IPS-20b (cell line): ENCODE data around the gene RNPEPL1.
"Not testable (repeated sequence)": the region's sequence is repeated elsewhere in the genome, so short reads cannot be mapped to it uniquely, and the experiment has no call there.

Experiments
- H3K27ac ChIP-seq: one replicate; pipeline ENCODE4 v1.5.1; 2013; ENCODE audit warnings: low read length
- H3K27me3 ChIP-seq: 2 replicates; pipeline ENCODE4 v1.6.1; 2013; ENCODE audit warnings: mild to moderate bottlenecking, low read length, inconsistent platforms; ENCODE audit not compliant: insufficient read depth
- H3K36me3 ChIP-seq: 2 replicates; pipeline ENCODE4 v1.6.1; 2013; ENCODE audit warnings: low read depth, mild to moderate bottlenecking, inconsistent platforms, low read length, moderate library complexity; ENCODE audit not compliant: insufficient read depth
- H3K4me1 ChIP-seq: 2 replicates; pipeline ENCODE4 v1.6.1; 2013; ENCODE audit warnings: mild to moderate bottlenecking, control low read depth, inconsistent platforms, low read length, moderate library complexity; ENCODE audit not compliant: insufficient read depth
- H3K4me3 ChIP-seq: 2 replicates; pipeline ENCODE4 v1.5.1; 2013; ENCODE audit warnings: mild to moderate bottlenecking, low read length, inconsistent platforms
- H3K9ac ChIP-seq: 2 replicates; pipeline ENCODE4 v1.6.1; 2013; ENCODE audit warnings: low read depth, mild to moderate bottlenecking, inconsistent platforms, low read length, moderate library complexity
- H3K9me3 ChIP-seq: 2 replicates; pipeline ENCODE4 v1.6.1; 2013; ENCODE audit warnings: mild to moderate bottlenecking, low read depth, low read length, inconsistent platforms; ENCODE audit not compliant: insufficient read depth

Gene RNPEPL1

DNA sequence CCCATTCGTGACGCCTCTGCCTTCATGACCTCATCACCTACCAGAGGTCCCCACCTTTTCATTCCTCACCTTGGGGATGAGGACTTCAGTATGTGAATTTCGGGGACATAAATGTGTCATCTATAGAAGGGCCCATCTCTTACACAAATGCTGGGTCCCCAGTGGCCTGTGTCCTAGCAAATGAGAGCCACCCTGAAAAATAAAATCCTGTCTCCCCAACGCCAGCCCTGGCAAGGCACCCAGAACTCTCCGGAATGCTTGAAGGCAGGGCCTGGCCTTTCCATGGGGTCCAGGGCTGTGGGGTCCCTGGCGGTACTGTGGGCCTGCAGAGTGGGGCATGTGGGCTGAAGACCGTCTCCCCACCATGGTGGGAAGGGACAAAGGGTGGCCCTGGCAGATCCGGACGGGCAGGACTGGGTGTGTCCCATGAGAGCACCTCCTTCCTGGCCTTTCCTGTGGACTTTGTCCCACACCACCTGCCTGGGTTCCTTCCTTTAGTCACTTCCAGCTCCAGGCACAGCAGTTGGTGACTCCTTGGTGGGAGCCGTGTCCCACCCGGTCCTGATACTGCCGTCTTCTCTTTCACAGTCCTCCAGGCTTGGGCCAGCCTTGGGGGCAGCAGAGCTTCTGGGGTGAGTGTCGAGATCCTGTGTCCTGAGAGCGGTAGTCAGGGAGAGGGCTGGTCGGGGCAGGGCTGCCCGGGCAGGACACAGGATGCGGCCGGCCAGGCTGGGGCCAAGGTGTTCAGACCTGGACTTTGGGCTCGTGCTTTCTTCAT, 36.8 kb downstream of the RNPEPL1 start:
- Histone ChIP-seq H3K27me3 (no peaks in the 10 kb centered on the region), H3K9ac (no peak overlapping the region), H3K4me3 (no peak overlapping the region), H3K9me3 (no peaks in the 10 kb centered on the region), H3K4me1 (no peaks in the 10 kb centered on the region), H3K27ac (no peak overlapping the region), H3K36me3 (no peaks in the 10 kb centered on the region)

DNA sequence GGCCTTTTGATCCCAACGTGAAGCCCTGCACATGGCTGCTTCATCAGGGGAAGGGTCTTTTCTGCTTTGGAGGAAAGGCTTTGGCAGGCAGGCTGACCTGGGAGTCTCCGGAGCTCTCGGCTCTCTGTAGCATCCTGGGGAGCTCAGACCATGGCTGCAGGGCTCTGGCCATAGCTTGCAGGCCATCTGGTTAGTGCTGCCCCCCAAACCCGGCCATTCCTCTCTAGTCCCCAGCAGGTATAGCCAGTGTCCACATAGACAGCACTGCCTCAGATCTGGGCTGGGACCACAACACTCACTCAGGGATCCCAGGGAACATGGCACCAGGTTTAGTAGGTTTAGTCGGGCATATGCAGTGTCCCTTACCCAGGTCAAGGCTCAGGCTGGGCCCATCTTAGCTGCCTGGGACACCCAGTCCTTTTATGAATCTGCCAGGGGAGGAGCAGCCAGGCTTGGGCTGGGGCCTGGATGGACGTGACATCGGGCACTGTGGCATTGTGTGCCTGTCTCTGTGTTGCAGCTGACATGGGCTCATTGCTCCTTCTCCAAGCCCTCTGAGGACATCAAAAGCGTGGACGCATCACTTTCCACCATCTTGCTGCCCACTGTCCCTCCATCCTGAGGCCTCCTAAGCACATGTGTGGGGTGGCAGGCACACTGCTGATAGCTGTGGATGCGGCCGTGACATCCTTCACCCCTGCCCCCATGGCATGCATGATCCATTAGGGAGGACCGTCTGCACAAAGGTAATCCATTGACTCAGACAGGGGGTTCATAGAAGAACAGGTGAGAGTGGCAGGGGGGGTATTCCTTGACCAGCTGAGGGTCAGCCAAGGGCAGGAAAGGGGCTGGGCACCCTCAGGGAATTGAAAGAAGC, 37.8 kb downstream of the RNPEPL1 start:
- Histone ChIP-seq H3K9ac (no peak overlapping the region), H3K27ac (no peak overlapping the region), H3K4me3 (no peak overlapping the region)

DNA sequence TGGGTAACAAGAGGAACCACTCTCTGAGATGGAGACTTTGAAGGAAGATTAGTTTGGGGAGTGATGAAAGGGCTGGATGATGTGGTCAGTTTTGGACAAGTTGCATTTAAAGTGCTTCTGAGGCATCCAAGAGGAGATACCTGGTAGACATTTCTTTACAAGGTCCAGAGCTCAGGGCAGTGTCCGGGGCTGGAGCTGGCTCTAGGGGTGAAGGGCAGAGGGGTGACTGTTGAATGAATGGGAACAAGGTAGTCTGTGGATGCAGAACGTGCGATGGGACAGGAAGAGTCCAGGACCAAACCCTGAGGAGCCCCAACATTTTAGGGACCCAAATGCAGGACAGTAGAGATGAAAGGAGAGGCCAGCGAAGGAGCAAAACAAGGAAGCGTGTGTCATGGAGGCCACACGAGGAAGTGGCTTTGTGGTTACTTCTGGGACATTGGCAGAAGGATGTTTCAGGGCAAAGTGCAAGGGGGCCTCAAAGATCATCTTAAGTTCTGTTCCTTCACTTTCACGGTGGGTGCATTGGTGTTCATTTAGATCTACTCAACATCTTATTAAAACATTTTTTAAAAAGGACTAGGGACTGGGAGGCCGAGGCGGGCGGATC, 43.4 kb downstream of the RNPEPL1 start:
- Histone ChIP-seq H3K36me3 (no peaks in the 10 kb centered on the region), H3K9ac (no peak overlapping the region), H3K4me1 (no peaks in the 10 kb centered on the region), H3K27ac (no peak overlapping the region), H3K4me3 (no peak overlapping the region), H3K9me3 (peaks cover 29% of the 10 kb centered on the region), H3K27me3 (no peaks in the 10 kb centered on the region)

More for the DNA sequence above, 37.8 kb downstream of the RNPEPL1 start:
- Histone ChIP-seq H3K4me1 (no peaks in the 10 kb centered on the region), H3K27me3 (no peaks in the 10 kb centered on the region), H3K36me3 (no peaks in the 10 kb centered on the region), H3K9me3 (no peaks in the 10 kb centered on the region)

DNA sequence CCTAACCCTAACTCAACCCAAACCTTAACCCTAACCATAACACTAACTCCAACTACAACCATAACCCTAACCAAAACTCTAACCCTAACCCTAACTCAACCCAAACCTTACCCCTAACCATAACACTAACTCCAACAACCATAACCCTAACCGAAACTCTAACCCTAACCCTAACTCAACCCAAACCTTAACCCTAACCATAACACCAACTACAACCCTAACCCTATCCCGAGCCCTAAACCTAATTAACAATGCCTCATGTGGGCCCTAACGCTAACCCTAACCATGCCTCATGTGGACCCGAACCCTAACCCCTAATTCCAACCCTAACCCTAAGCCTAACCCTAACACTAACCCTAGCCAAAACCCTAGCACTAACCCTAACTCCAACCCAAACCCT, 45.5 kb downstream of the RNPEPL1 start:
- H3K4me3 ChIP-seq = no peak overlapping the region
- no peak overlapping the region for H3K27ac ChIP-seq
- no peaks in the 10 kb centered on the region for H3K27me3 ChIP-seq
- no peak overlapping the region for H3K9ac ChIP-seq
- no peaks in the 10 kb centered on the region for H3K36me3 ChIP-seq
- H3K9me3 ChIP-seq = peaks cover 46% of the 10 kb centered on the region
- no peaks in the 10 kb centered on the region for H3K4me1 ChIP-seq

DNA sequence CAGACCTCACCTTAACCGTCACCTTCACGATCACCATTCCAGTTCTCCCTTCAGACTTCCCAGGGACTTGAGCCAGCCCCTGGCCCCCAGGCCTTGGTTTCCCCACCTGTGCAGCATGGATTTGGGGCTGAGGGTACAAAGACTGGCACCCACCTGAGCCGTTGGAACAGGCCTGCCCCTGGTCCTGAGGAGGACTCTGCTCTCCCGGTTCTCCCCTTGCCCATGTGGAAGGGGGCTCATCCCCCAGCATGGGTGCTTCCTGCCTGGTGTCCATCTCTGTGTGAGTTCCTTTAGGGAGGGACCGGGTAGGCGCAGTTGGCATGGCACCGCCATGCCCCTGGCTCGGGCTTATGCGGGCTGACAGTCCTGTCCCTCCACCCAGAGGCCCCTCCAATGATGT, 46.1 kb downstream of the RNPEPL1 start:
- H3K9ac ChIP-seq = no peak overlapping the region
- H3K9me3 ChIP-seq = peaks cover 52% of the 10 kb centered on the region
- H3K27ac ChIP-seq = no peak overlapping the region
- no peaks in the 10 kb centered on the region for H3K36me3 ChIP-seq
- no peaks in the 10 kb centered on the region for H3K4me1 ChIP-seq
- H3K27me3 ChIP-seq = no peaks in the 10 kb centered on the region
- no peak overlapping the region for H3K4me3 ChIP-seq

DNA sequence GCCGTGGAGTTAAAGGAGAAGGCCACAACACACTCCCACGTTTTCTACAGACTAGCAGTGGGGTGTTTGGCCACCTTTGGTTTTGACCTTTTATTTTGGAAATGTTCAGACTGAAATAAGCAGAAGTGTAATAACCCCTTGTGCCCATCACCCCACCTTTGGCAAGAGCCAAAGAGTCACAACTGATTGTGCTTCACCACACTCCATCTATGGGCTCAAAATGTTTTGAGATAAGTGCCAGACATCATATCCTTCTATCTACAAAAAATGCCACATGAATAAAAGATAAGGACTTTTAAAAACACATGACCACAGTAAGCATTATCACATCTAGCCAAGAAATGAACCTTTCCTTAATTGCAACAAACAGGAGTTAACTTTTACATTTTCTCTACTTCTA, 47.1 kb downstream of the RNPEPL1 start:
- peaks cover 54% of the 10 kb centered on the region for H3K9me3 ChIP-seq
- no peak overlapping the region for H3K27ac ChIP-seq

DNA sequence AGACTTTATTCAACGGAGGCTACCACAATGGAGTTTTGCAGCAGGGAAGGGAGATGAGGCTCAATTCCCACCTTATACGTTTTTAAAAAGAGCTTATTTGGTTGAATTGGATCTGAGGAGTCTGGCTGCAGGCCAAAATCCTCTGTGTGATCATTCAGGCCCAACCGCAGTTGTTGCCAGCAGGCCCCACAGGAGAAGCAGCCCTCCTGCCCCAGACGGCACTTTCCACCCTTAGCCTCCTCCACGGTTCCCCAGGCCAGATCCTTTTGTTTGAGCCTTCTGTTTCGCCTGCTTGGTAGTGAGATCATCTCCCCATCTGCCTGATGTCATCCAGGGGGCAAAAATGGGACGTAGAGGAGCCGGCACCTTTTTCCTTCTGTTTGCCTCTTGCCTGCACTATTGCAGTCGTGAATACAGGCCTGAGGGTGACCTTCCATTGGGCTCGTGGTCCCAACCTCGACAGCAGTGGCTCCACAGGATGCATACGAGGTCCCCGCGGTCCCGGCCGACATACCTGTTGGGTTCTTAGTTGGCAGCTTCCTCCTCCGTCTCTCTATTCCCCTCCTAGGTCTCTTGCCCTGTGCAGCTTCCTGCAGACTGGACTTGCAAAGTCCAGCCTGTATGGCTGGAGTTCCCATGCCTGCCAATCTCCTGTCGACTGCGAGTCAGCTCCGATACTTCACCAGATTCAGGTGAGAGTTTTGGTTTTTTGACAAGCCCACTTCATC, 47.7 kb downstream of the RNPEPL1 start:
- Histone ChIP-seq H3K9me3 (peaks cover 54% of the 10 kb centered on the region), H3K27ac (no peak overlapping the region)

More for the DNA sequence above, 47.1 kb downstream of the RNPEPL1 start:
- H3K9ac ChIP-seq = no peak overlapping the region
- H3K4me3 ChIP-seq = no peak overlapping the region
- no peaks in the 10 kb centered on the region for H3K4me1 ChIP-seq
- H3K27me3 ChIP-seq = no peaks in the 10 kb centered on the region
- H3K36me3 ChIP-seq = no peaks in the 10 kb centered on the region

DNA sequence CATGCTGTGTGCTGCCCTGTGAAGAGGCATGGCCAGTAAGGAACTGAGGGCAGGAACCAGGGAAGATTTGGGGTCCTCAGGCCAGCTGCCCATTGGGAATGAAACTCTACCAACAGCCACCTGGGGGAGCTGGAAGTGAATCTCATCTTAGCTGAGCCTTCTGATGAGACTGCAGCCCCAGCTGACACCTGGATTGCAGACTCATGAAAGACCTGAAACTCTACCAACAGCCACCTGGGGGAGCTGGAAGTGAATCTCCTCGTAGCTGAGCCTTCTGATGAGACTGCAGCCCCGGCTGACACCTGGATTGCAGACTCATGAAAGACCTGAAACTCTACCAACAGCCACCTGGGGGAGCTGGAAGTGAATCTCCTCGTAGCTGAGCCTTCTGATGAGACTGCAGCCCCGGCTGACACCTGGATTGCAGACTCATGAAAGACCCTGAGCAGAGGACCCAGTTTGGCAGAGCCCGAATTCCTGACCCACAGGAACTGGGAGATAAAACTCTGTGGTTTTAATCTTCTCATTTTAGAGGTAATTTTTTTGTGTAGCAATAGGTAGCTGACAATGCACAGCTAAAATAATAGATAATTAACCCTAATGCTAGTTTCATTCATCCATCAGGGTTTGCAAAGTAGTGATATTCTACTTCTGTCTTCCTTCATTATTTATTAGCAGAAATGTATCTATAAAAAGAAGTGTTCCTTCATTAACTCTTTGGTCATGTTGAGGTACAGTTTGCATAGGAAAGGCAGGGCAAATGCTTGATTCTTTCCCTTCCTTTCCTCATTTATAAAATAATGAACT, 48.8 kb downstream of the RNPEPL1 start:
- H3K9ac ChIP-seq, H3K27me3 ChIP-seq, H3K27ac ChIP-seq, H3K36me3 ChIP-seq, H3K4me3 ChIP-seq, H3K4me1 ChIP-seq: not testable (repeated sequence)
- peaks cover 54% of the 10 kb centered on the region for H3K9me3 ChIP-seq

More for the DNA sequence above, 47.7 kb downstream of the RNPEPL1 start:
- no peaks in the 10 kb centered on the region for H3K27me3 ChIP-seq
- no peaks in the 10 kb centered on the region for H3K4me1 ChIP-seq
- no peaks in the 10 kb centered on the region for H3K36me3 ChIP-seq
- H3K9ac ChIP-seq = no peak overlapping the region
- H3K4me3 ChIP-seq = no peak overlapping the region

DNA sequence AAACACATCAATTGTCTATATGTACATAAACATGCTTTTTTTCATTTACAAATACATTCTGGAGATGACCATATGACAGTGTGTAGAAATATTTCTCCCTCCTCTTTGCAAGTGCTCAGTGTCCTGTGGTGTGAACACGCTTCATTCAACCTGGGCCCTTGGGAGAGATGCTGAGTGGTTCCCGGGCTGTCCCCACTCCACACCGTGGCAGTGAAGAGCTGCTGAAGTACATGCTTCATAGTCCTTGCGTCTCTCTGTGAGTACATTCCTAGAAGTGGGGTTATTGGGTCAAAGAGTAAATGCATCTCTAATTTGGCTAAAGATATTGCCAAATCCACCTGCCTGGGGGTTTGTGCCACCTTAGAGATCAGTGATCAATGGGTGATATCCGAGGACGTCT, 50.5 kb downstream of the RNPEPL1 start:
- no peaks in the 10 kb centered on the region for H3K27me3 ChIP-seq
- no peak overlapping the region for H3K4me3 ChIP-seq
- no peak overlapping the region for H3K27ac ChIP-seq
- H3K36me3 ChIP-seq = no peaks in the 10 kb centered on the region
- no peak overlapping the region for H3K9ac ChIP-seq
- no peaks in the 10 kb centered on the region for H3K4me1 ChIP-seq
- peaks cover 51% of the 10 kb centered on the region for H3K9me3 ChIP-seq

DNA sequence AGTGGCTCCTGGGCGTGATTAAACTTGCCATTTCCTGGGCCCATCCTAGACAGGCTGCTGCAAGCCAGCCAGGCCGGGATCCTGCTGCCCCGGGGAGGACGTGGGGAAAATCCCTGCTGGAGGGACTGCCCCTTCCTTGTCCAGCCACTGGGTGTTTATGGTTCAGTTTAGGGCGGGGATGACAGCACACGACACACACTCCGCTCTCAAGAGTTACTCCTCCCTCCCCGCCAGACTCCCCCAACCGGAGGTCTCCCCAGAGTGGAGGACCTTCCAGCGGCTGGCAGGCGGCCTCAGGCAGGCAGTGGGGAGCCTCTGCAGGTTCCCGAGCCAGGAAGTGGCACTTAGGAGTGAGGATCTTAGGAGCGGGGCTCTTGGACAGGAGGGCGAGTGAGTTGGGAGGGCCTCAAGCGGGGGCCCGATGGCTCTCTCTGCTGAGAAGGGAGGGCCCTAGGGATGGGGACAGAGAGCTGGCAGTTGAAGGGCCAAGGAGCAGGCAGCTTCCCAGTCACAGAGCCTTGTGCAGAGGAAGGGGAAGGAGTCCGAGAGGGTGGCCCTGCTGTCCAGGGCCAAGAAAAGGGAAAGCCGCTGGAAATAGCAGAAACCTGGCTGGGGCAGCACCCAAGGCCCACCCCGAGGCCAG, 51.3 kb downstream of the RNPEPL1 start:
- no peaks in the 10 kb centered on the region for H3K4me1 ChIP-seq
- no peak overlapping the region for H3K27ac ChIP-seq
- H3K9me3 ChIP-seq = peaks cover 45% of the 10 kb centered on the region
- H3K36me3 ChIP-seq = no peaks in the 10 kb centered on the region
- H3K9ac ChIP-seq = no peak overlapping the region
- H3K4me3 ChIP-seq = no peak overlapping the region
- H3K27me3 ChIP-seq = no peaks in the 10 kb centered on the region
